VCaP (cell line): ENCODE results near the gene AGPAT4.
A peak's percentile ranks its signal among the peaks of the same experiment; 100 is the strongest.

Experiments used
- H3K27ac ChIP-seq: fragments of 450-650 bp; 2 replicates; pipeline ENCODE4 v1.5.1; 2017
- TF ChIP-seq, protein P1 (sequence below): fragments of 450-650 bp; conservative IDR thresholded peaks from 2 replicates; pipeline ENCODE4 v1.5.1; 2017; ENCODE audit warnings: mild to moderate bottlenecking, moderate library complexity

The AGPAT4 gene

DNA sequence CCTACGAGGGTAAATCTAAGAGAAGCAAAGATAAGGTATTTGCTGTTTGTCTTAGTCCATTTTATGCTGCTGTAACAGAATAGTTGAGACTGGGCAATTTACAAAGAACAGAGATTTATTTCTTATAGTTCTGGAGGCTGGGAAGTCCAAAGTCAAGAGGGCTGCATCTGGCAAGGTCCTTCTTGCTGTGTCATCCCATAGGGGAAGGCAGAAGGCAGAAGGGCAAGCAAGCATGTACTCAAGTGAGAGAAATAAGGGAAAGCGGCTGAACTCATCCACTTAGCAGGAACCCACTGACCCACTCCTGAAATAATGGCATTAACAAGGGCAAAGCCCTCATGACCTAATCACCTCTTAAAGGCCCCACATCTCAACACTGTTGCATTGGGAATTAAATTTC is 102.7 kb downstream of the AGPAT4 start:
- H3K27ac ChIP-seq = peak overlapping the region; percentile 38; the same call in 1 of the 2 replicates
- TF ChIP-seq, protein P1, sequence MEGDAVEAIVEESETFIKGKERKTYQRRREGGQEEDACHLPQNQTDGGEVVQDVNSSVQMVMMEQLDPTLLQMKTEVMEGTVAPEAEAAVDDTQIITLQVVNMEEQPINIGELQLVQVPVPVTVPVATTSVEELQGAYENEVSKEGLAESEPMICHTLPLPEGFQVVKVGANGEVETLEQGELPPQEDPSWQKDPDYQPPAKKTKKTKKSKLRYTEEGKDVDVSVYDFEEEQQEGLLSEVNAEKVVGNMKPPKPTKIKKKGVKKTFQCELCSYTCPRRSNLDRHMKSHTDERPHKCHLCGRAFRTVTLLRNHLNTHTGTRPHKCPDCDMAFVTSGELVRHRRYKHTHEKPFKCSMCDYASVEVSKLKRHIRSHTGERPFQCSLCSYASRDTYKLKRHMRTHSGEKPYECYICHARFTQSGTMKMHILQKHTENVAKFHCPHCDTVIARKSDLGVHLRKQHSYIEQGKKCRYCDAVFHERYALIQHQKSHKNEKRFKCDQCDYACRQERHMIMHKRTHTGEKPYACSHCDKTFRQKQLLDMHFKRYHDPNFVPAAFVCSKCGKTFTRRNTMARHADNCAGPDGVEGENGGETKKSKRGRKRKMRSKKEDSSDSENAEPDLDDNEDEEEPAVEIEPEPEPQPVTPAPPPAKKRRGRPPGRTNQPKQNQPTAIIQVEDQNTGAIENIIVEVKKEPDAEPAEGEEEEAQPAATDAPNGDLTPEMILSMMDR = no peak

DNA sequence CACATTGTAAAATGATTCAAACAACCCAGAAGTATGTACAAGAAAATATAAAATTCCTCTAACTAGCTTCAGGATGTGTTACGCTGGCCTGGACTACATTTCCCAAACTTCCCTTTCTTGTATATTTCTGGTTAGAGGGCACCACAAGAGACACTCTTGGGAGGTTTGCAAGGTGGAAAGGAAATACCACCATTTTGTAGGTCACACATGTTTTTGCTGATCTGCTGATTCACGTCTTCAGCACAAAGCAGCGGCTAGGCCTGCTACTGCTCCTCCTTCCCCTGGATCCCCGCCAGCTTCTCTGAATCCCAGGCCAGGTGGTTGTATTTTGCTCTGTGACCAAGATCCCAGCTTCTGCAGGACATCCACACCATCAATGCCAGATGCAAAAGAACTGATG is 104.2 kb downstream of the AGPAT4 start:
- no peak overlapping the region for H3K27ac ChIP-seq

DNA sequence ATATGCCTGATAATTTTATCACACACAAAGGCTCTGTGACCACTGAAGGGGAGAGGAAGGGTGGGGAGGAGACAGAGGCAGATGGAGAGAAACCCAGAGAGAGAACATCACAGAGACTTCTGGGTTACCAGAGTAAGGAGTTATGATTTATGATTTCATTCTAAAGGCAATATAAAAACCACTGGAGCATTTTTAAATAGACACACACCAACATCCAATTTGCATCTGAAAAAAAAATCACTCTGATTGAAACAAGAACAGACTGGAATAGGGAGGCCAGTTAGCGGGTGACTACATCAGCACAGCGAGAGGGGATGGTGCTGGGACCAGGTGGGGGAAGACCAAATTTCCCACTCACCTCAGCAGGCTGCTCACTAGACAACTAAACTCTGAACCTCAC is 104.8 kb downstream of the AGPAT4 start:
- no peak overlapping the region for H3K27ac ChIP-seq
- TF ChIP-seq, protein P1 = no peak

More for the DNA sequence above, 104.2 kb downstream of the AGPAT4 start:
- TF ChIP-seq, protein P1 = no peak

DNA sequence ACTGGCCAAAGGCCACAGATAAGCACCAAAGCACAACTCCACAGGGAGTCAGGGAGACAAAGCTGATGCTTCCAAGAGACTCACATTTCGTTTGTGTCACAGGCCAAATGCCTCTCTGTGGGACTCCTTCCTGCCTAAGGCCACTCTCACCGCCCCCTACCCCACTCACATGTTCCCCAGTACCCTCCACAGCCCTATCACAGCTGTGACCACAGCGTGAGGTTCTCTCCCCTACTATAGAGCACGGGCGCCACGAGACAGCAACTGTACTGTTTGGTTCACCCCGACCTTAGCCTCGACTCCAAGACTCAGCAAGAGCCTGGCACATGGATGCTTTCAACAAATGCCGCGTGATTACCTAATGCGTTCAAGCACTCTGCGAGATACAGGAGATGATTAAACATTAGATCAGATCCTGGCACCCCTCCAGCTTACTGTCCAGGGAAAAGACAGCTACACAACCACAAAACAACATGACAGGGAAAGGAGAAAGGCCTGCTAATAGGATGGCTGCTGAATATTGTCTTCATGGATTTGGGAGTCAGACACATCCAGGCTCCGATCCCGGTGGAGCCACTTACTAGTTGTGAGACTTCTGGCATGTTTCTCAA is 105.5 kb downstream of the AGPAT4 start:
- TF ChIP-seq, protein P1 = no peak
- H3K27ac ChIP-seq = no peak overlapping the region

DNA sequence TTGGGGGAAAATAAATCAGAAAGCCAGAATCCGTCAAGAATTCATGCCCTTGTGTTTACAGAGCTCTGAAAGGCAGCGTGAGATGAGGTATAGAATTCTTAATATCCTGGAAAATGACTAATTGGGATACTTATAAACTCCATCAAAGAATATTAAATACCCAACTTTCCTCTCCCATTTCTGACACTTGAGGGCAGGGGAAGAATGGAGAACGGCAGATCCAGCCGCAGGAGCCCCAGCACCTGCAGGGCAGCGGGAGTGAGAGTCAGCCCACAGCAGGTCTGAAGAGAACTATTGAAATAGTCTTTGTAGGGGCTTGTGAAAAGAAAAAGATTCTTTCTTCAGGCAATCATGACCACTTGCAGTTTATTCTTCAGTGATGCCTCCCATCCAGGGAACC is 107.2 kb downstream of the AGPAT4 start:
- TF ChIP-seq, protein P1 = no peak
- no peak overlapping the region for H3K27ac ChIP-seq

DNA sequence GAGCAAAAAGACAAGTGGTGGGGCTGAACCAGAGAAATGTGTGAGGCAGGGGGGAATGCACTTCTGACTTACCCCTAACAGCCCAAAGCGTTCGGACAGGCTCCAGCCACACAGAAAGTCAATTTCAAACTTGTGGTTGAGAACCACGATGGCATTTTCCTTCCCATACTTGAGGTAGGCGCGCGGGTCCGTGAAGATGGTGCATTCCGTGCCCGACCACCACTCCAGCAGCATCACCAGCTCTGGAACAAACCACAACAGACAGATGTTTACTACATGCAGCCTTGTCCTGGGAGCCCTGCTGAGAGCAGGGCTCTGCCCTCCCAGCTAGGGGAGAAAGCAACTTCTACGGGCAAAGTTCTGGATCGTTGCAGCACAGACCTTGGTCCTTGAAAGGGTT is 107.7 kb downstream of the AGPAT4 start:
- no peak overlapping the region for H3K27ac ChIP-seq
- TF ChIP-seq, protein P1 = no peak

DNA sequence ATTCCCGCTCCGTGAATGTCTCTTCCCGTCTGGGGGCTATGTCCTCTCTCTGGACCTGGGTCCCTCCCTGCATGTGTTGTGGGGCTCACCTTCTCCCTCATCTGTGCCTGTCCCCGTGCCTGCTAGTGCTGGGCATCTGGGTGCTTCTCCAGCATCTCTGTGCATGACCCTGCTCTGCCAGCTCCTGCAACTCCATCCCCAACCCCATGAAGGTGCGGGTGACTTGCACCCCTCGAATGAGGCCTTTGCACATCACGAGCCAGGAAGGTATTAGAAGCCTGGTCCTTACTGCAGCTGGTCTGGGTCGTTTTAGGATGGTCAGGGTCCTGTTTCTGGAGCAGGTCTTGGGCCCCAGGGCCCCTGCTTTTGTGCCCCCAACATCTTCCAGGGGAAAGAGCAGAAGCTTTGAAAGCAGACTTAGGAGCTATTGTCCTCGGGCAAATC is 109.7 kb downstream of the AGPAT4 start:
- no peak overlapping the region for H3K27ac ChIP-seq
- TF ChIP-seq, protein P1 = no peak
